ENCODE results near the gene EFCAB13. TPM values are rescaled to one million over a fixed set of nuclear protein-coding genes. Genes with fewer than 3 reads are reported as not detected.

The EFCAB13 gene
- total RNA-seq, 1 donor from 2014 or later = 3.0 TPM

Other genes starting within 250 kb of the EFCAB13 start
- 69.4 TPM for gene CDC27, start 134.7 kb upstream of the EFCAB13 start, total RNA-seq
- 219 TPM for gene MYL4, start 114.6 kb upstream of the EFCAB13 start, total RNA-seq
- gene ITGB3, start 70.1 kb upstream of the EFCAB13 start, total RNA-seq = 2.7 TPM
- gene NPEPPS, start 207.2 kb downstream of the EFCAB13 start, total RNA-seq = 97.3 TPM

All from Right ventricle myocardium superior (tissue), 1 donor.